Ishikawa (cell line): ENCODE measurements around the gene PLCH1.

Experiments used
- CEBPB ChIP-seq: IDR thresholded peaks from 2 replicates; pipeline ENCODE4 v1.6.1; 2012
- CREB1 ChIP-seq: IDR thresholded peaks from 2 replicates; pipeline ENCODE4 v1.6.1; 2012; ENCODE audit warnings: low read depth
- EGR1 ChIP-seq: IDR thresholded peaks from 2 replicates; pipeline ENCODE4 v1.6.1; 2012
- EP300 ChIP-seq: IDR thresholded peaks from 2 replicates; pipeline ENCODE4 v1.6.1; 2012; ENCODE audit warnings: borderline replicate concordance
- MAX ChIP-seq: IDR thresholded peaks from 2 replicates; pipeline ENCODE4 v1.6.1; 2012
- RAD21 ChIP-seq: IDR thresholded peaks from 2 replicates; pipeline ENCODE4 v1.6.1; 2012; ENCODE audit warnings: low read depth
- REST ChIP-seq: IDR thresholded peaks from 2 replicates; pipeline ENCODE4 v1.6.1; 2012; ENCODE audit warnings: low read depth, mild to moderate bottlenecking
- TAF1 ChIP-seq: IDR thresholded peaks from 2 replicates; pipeline ENCODE4 v1.6.1; 2012; ENCODE audit warnings: low read depth, mild to moderate bottlenecking
- TEAD4 ChIP-seq: IDR thresholded peaks from 2 replicates; pipeline ENCODE4 v1.6.1; 2012

GRCh38 chr3:155657161-155657560 is 87.7 kb downstream of the PLCH1 start:
- TF ChIP-seq CEBPB (no peak), CREB1 (no peak), RAD21 (no peak), TEAD4 (no peak), TAF1 (no peak), EP300 (no peak), MAX (no peak), REST (no peak), EGR1 (no peak)
